Measurements from ENCODE around the gene JAG1. TPM values are rescaled to one million over a fixed set of nuclear protein-coding genes. Genes with fewer than 3 reads are reported as not detected.
A peak's percentile ranks its signal among the peaks of the same experiment; 100 is the strongest.

JAG1 gene
- total RNA-seq, 1 donor from 2014 or later = 278 TPM

- H3K4me1 ChIP-seq (ENCODE audit: insufficient read depth, low read length) = peaks cover 47% of the 10 kb centered on the region
- peak overlapping the region; percentile 72 for H3K4me3 Mint-ChIP-seq (ENCODE audit: unreplicated experiment)
These were observed 8.7 kb downstream of the JAG1 start for GRCh38 chr20:10665027-10665561.

GRCh38 chr20:10663756-10664155 lies 10.0 kb downstream of the JAG1 start:
- peaks cover 42% of the 10 kb centered on the region for H3K4me1 ChIP-seq (ENCODE audit: insufficient read depth, low read length)
- peaks cover 94% of the 10 kb centered on the region for H3K79me2 ChIP-seq (ENCODE audit: insufficient read depth, low read length)
- H3K36me3 ChIP-seq (ENCODE audit: insufficient read depth, low read length) = peaks cover 32% of the 10 kb centered on the region

More at GRCh38 chr20:10665027-10665561, 8.7 kb downstream of the JAG1 start:
- Mint-ChIP-seq H3K27ac (ENCODE audit: unreplicated experiment) (peak overlapping the region; percentile 94), H3K9me3 (ENCODE audit: unreplicated experiment) (no peaks in the 10 kb centered on the region), H3K27me3 (ENCODE audit: low read depth, unreplicated experiment) (no peaks in the 10 kb centered on the region), H3K4me1 (ENCODE audit: low read depth, unreplicated experiment) (peaks cover 68% of the 10 kb centered on the region), H3K36me3 (ENCODE audit: low read depth, unreplicated experiment) (peaks cover 38% of the 10 kb centered on the region)
- TF ChIP-seq CTCF (IDR thresholded peaks at IDR 0.05; ENCODE audit: insufficient read depth, low read depth, low read length) (no peak), EZH2 (IDR thresholded peaks at IDR 0.05; ENCODE audit: insufficient read depth, low read length) (no peak)
- Histone ChIP-seq H3K4me3 (ENCODE audit: insufficient read depth, low read depth, low read length) (no peak overlapping the region), H4K20me1 (ENCODE audit: insufficient read depth, low read length) (peaks cover 52% of the 10 kb centered on the region), H3K79me2 (ENCODE audit: insufficient read depth, low read length) (peaks cover 96% of the 10 kb centered on the region), H3K27me3 (ENCODE audit: insufficient read depth, low read length) (no peaks in the 10 kb centered on the region), H2AFZ (ENCODE audit: low read depth, low read length) (no peak overlapping the region), H3K27ac (ENCODE audit: low read depth, low read length) (peak overlapping the region; percentile 67), H3K4me2 (ENCODE audit: low read length) (peak overlapping the region; percentile 69), H3K9ac (ENCODE audit: low read length) (peak overlapping the region; percentile 62), H3K9me3 (ENCODE audit: insufficient read depth, low read depth, low read length) (no peaks in the 10 kb centered on the region), H3K36me3 (ENCODE audit: insufficient read depth, low read length) (peaks cover 30% of the 10 kb centered on the region)
- FAIRE-seq (no peak), DNase-seq (ENCODE audit: low read depth) (no peak)

More at GRCh38 chr20:10663756-10664155, 10.0 kb downstream of the JAG1 start:
- Histone ChIP-seq H4K20me1 (ENCODE audit: insufficient read depth, low read length) (peaks cover 52% of the 10 kb centered on the region), H3K9ac (ENCODE audit: low read length) (no peak overlapping the region), H3K27me3 (ENCODE audit: insufficient read depth, low read length) (no peaks in the 10 kb centered on the region), H3K27ac (ENCODE audit: low read depth, low read length) (no peak overlapping the region), H2AFZ (ENCODE audit: low read depth, low read length) (no peak overlapping the region), H3K4me3 (ENCODE audit: insufficient read depth, low read depth, low read length) (no peak overlapping the region), H3K9me3 (ENCODE audit: insufficient read depth, low read depth, low read length) (no peaks in the 10 kb centered on the region), H3K4me2 (ENCODE audit: low read length) (no peak overlapping the region)
- Mint-ChIP-seq H3K36me3 (ENCODE audit: low read depth, unreplicated experiment) (peaks cover 36% of the 10 kb centered on the region), H3K4me3 (ENCODE audit: unreplicated experiment) (peak overlapping the region; percentile 47), H3K9me3 (ENCODE audit: unreplicated experiment) (no peaks in the 10 kb centered on the region), H3K4me1 (ENCODE audit: low read depth, unreplicated experiment) (peaks cover 73% of the 10 kb centered on the region), H3K27me3 (ENCODE audit: low read depth, unreplicated experiment) (no peaks in the 10 kb centered on the region), H3K27ac (ENCODE audit: unreplicated experiment) (peak overlapping the region; percentile 94)
- no peak for TF ChIP-seq CTCF (IDR thresholded peaks at IDR 0.05; ENCODE audit: insufficient read depth, low read depth, low read length)
- no peak for TF ChIP-seq EZH2 (IDR thresholded peaks at IDR 0.05; ENCODE audit: insufficient read depth, low read length)
- FAIRE-seq (peak; percentile 45), DNase-seq (ENCODE audit: low read depth) (no peak)

Measured in astrocyte (in vitro differentiated cells and primary cell).